GM18873 (cell line): ENCODE data around the gene CENPP.

Source experiments
- ATAC-seq: cut with Tn5 transposase; IDR thresholded peaks from one replicate; pipeline ENCODE4 v1.9.1; 2021; ENCODE audit warnings: mild to moderate bottlenecking, moderate library complexity, moderate number of reproducible peaks; ENCODE audit not compliant: unreplicated experiment, low FRiP score

CENPP gene

GRCh38 chr9:92312887-92313623 is 12.7 kb upstream of the CENPP start:
- ATAC-seq, result no peak

- no peak for ATAC-seq
Measured at GRCh38 chr9:92313624-92314012, 12.1 kb upstream of the CENPP start.

GRCh38 chr9:92315456-92315855 is 10.3 kb upstream of the CENPP start:
- ATAC-seq, result no peak

- ATAC-seq, result no peak
Measured at GRCh38 chr9:92324431-92324830, 1.3 kb upstream of the CENPP start.

- peak; percentile 2 for ATAC-seq
Measured at GRCh38 chr9:92324889-92325268, 874 bp upstream of the CENPP start.

- no peak for ATAC-seq
Measured at GRCh38 chr9:92325991-92326500, 293 bp downstream of the CENPP start.

- ATAC-seq, result no peak
Measured at GRCh38 chr9:92327283-92327850, 1.6 kb downstream of the CENPP start.

- ATAC-seq, result no peak
Measured at GRCh38 chr9:92328225-92328624, 2.5 kb downstream of the CENPP start.

- no peak for ATAC-seq
Measured at GRCh38 chr9:92332577-92333281, 7.0 kb downstream of the CENPP start.

- ATAC-seq, result no peak
Measured at GRCh38 chr9:92333282-92333634, 7.5 kb downstream of the CENPP start.

- no peak for ATAC-seq
Measured at GRCh38 chr9:92341578-92341977, 15.8 kb downstream of the CENPP start.

GRCh38 chr9:92342825-92343488 is 17.2 kb downstream of the CENPP start:
- no peak for ATAC-seq

- no peak for ATAC-seq
Measured at GRCh38 chr9:92345582-92345981, 19.8 kb downstream of the CENPP start.

GRCh38 chr9:92349771-92350739 is 24.3 kb downstream of the CENPP start:
- no peak for ATAC-seq

GRCh38 chr9:92350740-92351133 is 25.0 kb downstream of the CENPP start:
- no peak for ATAC-seq

- ATAC-seq, result no peak
Measured at GRCh38 chr9:92353051-92353450, 27.3 kb downstream of the CENPP start.

GRCh38 chr9:92359394-92359995 is 33.7 kb downstream of the CENPP start:
- ATAC-seq, result no peak

- no peak for ATAC-seq
Measured at GRCh38 chr9:92360083-92360482, 34.3 kb downstream of the CENPP start.

- no peak for ATAC-seq
Measured at GRCh38 chr9:92369075-92369474, 43.3 kb downstream of the CENPP start.

- no peak for ATAC-seq
Measured at GRCh38 chr9:92373167-92373566, 47.4 kb downstream of the CENPP start.
